Trophoblast cell (in vitro differentiated cells and primary cell): ENCODE data around the gene HEMK1.

Source experiments
- DNase-seq, 2 donors: peaks; one replicate each; pipeline ENCODE4 v3.0.0-alpha.2; 2016
- H2AFZ ChIP-seq: 2 replicates; pipeline ENCODE4 v1.6.1; 2013; ENCODE audit warnings: low read length, moderate library complexity, mild to moderate bottlenecking; ENCODE audit not compliant: insufficient read depth, poor library complexity
- H2AK5ac ChIP-seq: 2 replicates; pipeline ENCODE4 v1.6.1; 2013; ENCODE audit warnings: mild to moderate bottlenecking, low read length
- H2BK120ac ChIP-seq: 2 replicates; pipeline ENCODE4 v1.6.1; 2013; ENCODE audit warnings: low read length, mild to moderate bottlenecking, moderate library complexity; ENCODE audit not compliant: insufficient read depth, poor library complexity
- H2BK12ac ChIP-seq: 2 replicates; pipeline ENCODE4 v1.6.1; 2013; ENCODE audit warnings: mild to moderate bottlenecking, low read length, moderate library complexity
- H2BK5ac ChIP-seq: 2 replicates; pipeline ENCODE4 v1.6.1; 2013; ENCODE audit warnings: low read length, low read depth, moderate library complexity, mild to moderate bottlenecking; ENCODE audit not compliant: poor library complexity
- H3K14ac ChIP-seq: 2 replicates; pipeline ENCODE4 v1.6.1; 2013; ENCODE audit warnings: mild to moderate bottlenecking, low read length
- H3K18ac ChIP-seq: 2 replicates; pipeline ENCODE4 v1.6.1; 2013; ENCODE audit warnings: mild to moderate bottlenecking, low read length
- H3K23ac ChIP-seq: 2 replicates; pipeline ENCODE4 v1.6.1; 2013; ENCODE audit warnings: low read length
- H3K27ac ChIP-seq: 2 replicates; pipeline ENCODE4 v1.5.1; 2013; ENCODE audit warnings: low read depth, mild to moderate bottlenecking, inconsistent platforms, low read length, moderate library complexity
- H3K27me3 ChIP-seq: 2 replicates; pipeline ENCODE4 v1.6.1; 2013; ENCODE audit warnings: inconsistent platforms, mild to moderate bottlenecking, low read length, moderate library complexity; ENCODE audit not compliant: insufficient read depth
- H3K36me3 ChIP-seq, 2 experiments: 1 replicate in 1 of 2; 2 replicates in 1 of 2; pipeline ENCODE4 v1.6.1; 2013; ENCODE audit warnings: low read length in 2 of 2, mild to moderate bottlenecking in 2 of 2, moderate library complexity in 1 of 2; ENCODE audit not compliant: insufficient read depth in 2 of 2, control insufficient read depth in 1 of 2
- H3K4ac ChIP-seq: 2 replicates; pipeline ENCODE4 v1.6.1; 2013; ENCODE audit warnings: low read depth, mild to moderate bottlenecking, low read length, moderate library complexity
- H3K4me1 ChIP-seq, 2 experiments: 1 replicate in 1 of 2; 2 replicates in 1 of 2; pipeline ENCODE4 v1.6.1; 2013; ENCODE audit warnings: low read length in 2 of 2, mild to moderate bottlenecking in 2 of 2, moderate library complexity in 1 of 2; ENCODE audit not compliant: insufficient read depth in 2 of 2, control insufficient read depth in 1 of 2
- H3K4me2 ChIP-seq: 2 replicates; pipeline ENCODE4 v1.6.1; 2013; ENCODE audit warnings: inconsistent platforms, mild to moderate bottlenecking, low read length, moderate library complexity
- H3K4me3 ChIP-seq: 2 replicates; pipeline ENCODE4 v1.5.1; 2013; ENCODE audit warnings: mild to moderate bottlenecking, low read depth, low read length, inconsistent platforms
- H3K79me1 ChIP-seq: one replicate; pipeline ENCODE4 v1.6.1; 2013; ENCODE audit warnings: low read length
- H3K79me2 ChIP-seq: 2 replicates; pipeline ENCODE4 v1.6.1; 2013; ENCODE audit warnings: low read length, mild to moderate bottlenecking; ENCODE audit not compliant: control insufficient read depth, insufficient read depth, poor library complexity
- H3K9ac ChIP-seq: 2 replicates; pipeline ENCODE4 v1.6.1; 2013; ENCODE audit warnings: mild to moderate bottlenecking, low read length
- H3K9me3 ChIP-seq: 2 replicates; pipeline ENCODE4 v1.6.1; 2013; ENCODE audit warnings: low read depth, mild to moderate bottlenecking, control low read depth, inconsistent platforms, low read length; ENCODE audit not compliant: insufficient read depth
- H4K12ac ChIP-seq: 2 replicates; pipeline ENCODE4 v1.6.1; 2013; ENCODE audit warnings: low read depth, mild to moderate bottlenecking, low read length, moderate library complexity
- H4K8ac ChIP-seq: 2 replicates; pipeline ENCODE4 v1.6.1; 2013; ENCODE audit warnings: low read depth, mild to moderate bottlenecking, low read length, moderate library complexity
- H4K91ac ChIP-seq: one replicate; pipeline ENCODE4 v1.6.1; 2013; ENCODE audit warnings: low read depth, mild to moderate bottlenecking, low read length, moderate library complexity
- WGBS: extraction: QIAGEN DNeasy Blood & Tissue Kit; methylation state at CpG from one replicate; pipeline ENCODE4 v1.1.7; 2013; ENCODE audit warnings: missing lambda C conversion rate; ENCODE audit not compliant: insufficient read length, insufficient coverage; ENCODE audit errors: extremely low coverage; 5-methylcytosine and 5-hydroxymethylcytosine counted together

HEMK1 gene

DNA sequence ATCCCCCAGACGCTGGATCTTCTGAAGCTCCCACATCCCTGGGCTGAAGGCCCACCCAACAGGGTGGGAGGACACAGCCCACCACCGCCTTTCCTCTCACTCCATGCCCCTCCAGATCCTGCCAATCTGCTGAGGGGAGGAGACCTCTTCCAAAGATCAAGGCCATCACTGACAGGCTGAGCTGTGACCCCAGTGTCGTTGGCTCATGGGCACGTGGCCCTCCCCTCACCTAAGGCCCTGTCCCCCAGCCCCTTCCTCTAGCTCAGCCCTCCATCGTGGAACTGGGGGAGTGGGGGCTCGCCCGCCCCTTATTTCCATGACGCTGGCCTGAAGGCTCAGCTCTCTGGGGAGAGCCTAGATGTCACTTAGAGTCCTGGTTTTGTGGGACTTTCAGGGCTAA lies 12.2 kb upstream of the HEMK1 start:
- Histone ChIP-seq H3K4ac (no peak overlapping the region), H2AK5ac (no peak overlapping the region), H4K8ac (no peak overlapping the region), H3K9me3 (no peaks in the 10 kb centered on the region), H3K79me1 (no peaks in the 10 kb centered on the region), H4K12ac (no peak overlapping the region), H2BK12ac (no peak overlapping the region), H3K4me3 (no peak overlapping the region), H2BK5ac (no peak overlapping the region), H3K4me1 (no peaks in the 10 kb centered on the region), H3K79me2 (no peaks in the 10 kb centered on the region), H3K27ac (no peak overlapping the region), H4K91ac (no peak overlapping the region), H3K23ac (no peak overlapping the region), H2AFZ (no peak overlapping the region), H2BK120ac (no peak overlapping the region), H3K9ac (no peak overlapping the region), H3K14ac (no peak overlapping the region), H3K18ac (no peak overlapping the region), H3K36me3 (no peaks in the 10 kb centered on the region), H3K27me3 (no peaks in the 10 kb centered on the region), H3K4me2 (no peak overlapping the region)
- no peak for DNase-seq
- no CpG with 5 or more reads among the region's 8 CpGs for WGBS

- Histone ChIP-seq H3K36me3 (no peaks in the 10 kb centered on the region), H3K27me3 (no peaks in the 10 kb centered on the region), H3K27ac (no peak overlapping the region), H3K18ac (no peak overlapping the region), H2BK120ac (no peak overlapping the region), H3K4me1 (no peaks in the 10 kb centered on the region), H3K14ac (no peak overlapping the region), H3K79me2 (no peaks in the 10 kb centered on the region), H3K9me3 (no peaks in the 10 kb centered on the region), H4K91ac (no peak overlapping the region), H3K9ac (no peak overlapping the region), H3K4ac (no peak overlapping the region), H2BK5ac (no peak overlapping the region), H4K12ac (no peak overlapping the region), H4K8ac (no peak overlapping the region), H2AK5ac (no peak overlapping the region), H3K4me2 (no peak overlapping the region), H3K23ac (no peak overlapping the region), H2BK12ac (no peak overlapping the region), H3K4me3 (no peak overlapping the region), H2AFZ (no peak overlapping the region), H3K79me1 (no peaks in the 10 kb centered on the region)
- DNase-seq, result no peak
- WGBS, result no CpG with 5 or more reads among the region's 7 CpGs
These were observed 11.4 kb upstream of the HEMK1 start for GRCh38 chr3:50557915-50558314.

GRCh38 chr3:50559702-50560101 lies 9.6 kb upstream of the HEMK1 start:
- Histone ChIP-seq H3K4me1 (no peaks in the 10 kb centered on the region), H4K91ac (no peak overlapping the region), H3K9me3 (no peaks in the 10 kb centered on the region), H3K79me1 (no peaks in the 10 kb centered on the region), H3K14ac (no peak overlapping the region), H3K79me2 (no peaks in the 10 kb centered on the region), H3K4me3 (no peak overlapping the region), H2BK5ac (no peak overlapping the region), H3K27ac (no peak overlapping the region), H4K12ac (no peak overlapping the region), H3K4ac (no peak overlapping the region), H2AFZ (no peak overlapping the region), H2BK12ac (no peak overlapping the region), H3K18ac (no peak overlapping the region), H2BK120ac (no peak overlapping the region), H3K36me3 (no peaks in the 10 kb centered on the region), H3K27me3 (no peaks in the 10 kb centered on the region), H3K9ac (no peak overlapping the region), H2AK5ac (no peak overlapping the region), H4K8ac (no peak overlapping the region), H3K4me2 (no peak overlapping the region), H3K23ac (no peak overlapping the region)
- DNase-seq, result no peak

GRCh38 chr3:50562861-50563260 lies 6.5 kb upstream of the HEMK1 start:
- Histone ChIP-seq H3K14ac (no peak overlapping the region), H3K27me3 (peaks cover 12% of the 10 kb centered on the region), H2BK120ac (no peak overlapping the region), H3K4me2 (no peak overlapping the region), H2AFZ (no peak overlapping the region), H4K8ac (no peak overlapping the region), H3K9me3 (no peaks in the 10 kb centered on the region), H2AK5ac (no peak overlapping the region), H3K18ac (no peak overlapping the region), H3K4me3 (no peak overlapping the region), H2BK12ac (no peak overlapping the region), H3K4me1 (peaks cover 0 to 3% of the 10 kb centered on the region in 2 experiments), H3K79me1 (no peaks in the 10 kb centered on the region), H3K9ac (no peak overlapping the region), H2BK5ac (no peak overlapping the region), H4K91ac (no peak overlapping the region), H3K36me3 (no peaks in the 10 kb centered on the region), H3K4ac (no peak overlapping the region), H3K79me2 (no peaks in the 10 kb centered on the region), H3K23ac (no peak overlapping the region), H4K12ac (no peak overlapping the region), H3K27ac (no peak overlapping the region)
- no CpG with 5 or more reads among the region's 2 CpGs for WGBS
- no peak for DNase-seq
